ENCODE measurements around the gene ADIPOR2.

The ADIPOR2 gene, protein sequence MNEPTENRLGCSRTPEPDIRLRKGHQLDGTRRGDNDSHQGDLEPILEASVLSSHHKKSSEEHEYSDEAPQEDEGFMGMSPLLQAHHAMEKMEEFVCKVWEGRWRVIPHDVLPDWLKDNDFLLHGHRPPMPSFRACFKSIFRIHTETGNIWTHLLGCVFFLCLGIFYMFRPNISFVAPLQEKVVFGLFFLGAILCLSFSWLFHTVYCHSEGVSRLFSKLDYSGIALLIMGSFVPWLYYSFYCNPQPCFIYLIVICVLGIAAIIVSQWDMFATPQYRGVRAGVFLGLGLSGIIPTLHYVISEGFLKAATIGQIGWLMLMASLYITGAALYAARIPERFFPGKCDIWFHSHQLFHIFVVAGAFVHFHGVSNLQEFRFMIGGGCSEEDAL

DNA sequence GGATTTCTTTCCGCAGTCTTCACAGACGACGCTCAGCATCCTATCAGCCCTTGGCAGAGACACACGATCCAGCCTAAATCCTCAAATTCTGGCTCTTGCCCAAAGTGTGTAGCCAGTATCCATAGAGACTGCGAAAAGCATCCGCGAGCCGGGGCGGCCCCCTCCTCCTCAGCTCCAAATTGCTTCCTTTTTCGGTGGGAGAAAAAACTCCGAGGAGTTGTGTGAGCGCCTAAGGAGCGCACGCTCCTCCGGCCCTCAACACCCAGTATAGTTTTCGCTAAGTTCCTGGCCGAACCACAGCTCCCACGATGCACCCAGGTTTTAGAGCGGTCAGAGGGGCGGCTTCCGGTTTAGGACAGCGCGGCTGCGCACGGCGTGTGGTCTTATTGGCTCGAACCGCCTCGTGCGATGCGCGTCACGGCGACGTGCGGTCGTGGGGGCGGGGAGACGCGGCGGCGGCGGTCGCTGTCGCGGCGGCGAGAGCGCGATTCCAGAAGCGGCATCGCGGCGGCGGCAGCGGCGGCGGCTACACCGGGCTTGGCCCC lies at the start of gene ADIPOR2:
TSS of gene ADIPOR2 (plus strand) at position 493 of the 545 bp plus-strand sequence. CDS start 63,274 bp downstream, outside the sequence.
- peak in 55 of 56 donors; percentile 54 to 95 (median 88) for DNase-seq

- DNase-seq: no peak
These were observed 48.4 kb upstream of the ADIPOR2 start for GRCh38 chr12:1642513-1642912.

DNA sequence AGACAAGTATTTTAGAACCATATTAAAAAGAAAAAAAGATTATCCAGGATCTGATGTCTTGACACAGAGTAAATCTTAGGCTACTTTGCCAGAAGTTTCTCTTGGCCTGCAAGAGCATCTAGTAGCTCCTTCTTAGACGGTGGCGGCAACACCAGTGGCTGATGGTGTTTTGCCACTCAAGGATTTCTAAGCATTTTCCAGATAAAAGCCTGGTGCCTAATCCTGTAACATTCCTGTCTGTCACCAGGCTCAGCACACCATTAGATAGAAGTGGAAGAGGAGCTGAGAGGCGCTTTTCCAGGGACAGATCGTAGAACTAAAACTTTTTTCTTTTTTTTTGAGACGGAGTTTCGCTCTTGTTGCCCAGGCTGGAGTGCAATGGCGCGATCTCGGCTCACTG lies 47.8 kb upstream of the ADIPOR2 start:
- no peak for DNase-seq

- peak in 3 of 56 donors; percentile 15 to 55 (median 31) for DNase-seq
These were observed 46.9 kb upstream of the ADIPOR2 start for GRCh38 chr12:1643905-1644533.

DNA sequence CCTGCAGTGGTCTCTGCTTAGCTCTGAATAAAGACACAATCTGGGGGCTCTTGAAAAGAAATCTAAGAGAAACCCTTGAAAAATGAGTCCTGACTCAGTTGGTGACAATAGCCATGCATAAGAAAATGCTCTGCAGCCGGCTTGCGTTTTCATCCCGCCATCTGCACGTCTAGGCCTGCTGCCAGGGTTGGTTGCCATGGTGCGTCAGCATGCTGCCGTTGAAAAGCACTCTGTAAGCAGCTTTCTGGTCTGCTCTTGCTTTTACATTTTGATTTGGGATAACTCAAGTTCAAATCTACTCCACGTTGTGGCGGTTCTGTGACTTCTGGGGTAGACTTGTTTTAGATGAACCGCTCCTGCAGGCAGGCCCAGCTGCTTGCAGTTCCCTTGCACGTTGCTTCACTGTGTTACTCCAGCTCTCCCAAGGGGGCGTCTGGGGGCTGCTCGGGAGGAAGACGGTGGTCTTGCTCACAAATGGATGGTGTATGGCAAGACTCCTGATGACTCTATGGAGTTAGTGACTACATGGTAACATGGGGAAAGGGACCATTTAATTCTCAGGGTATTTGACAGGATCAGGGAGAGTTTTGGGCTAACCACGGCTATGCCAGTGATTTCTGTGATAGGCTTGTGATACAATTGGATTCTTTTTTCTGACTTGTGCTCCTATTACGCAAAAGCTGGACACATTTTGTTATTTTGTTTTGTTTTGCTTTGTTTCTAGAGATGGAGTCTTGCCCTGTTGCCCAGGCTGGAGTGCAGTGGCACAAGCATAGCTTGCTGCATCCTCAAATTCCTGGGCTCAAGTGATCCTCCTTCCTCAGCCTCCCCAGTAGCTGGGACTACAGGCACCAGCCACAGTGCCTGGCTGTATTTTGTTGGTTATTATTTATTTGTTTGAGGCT lies 46.1 kb upstream of the ADIPOR2 start:
- DNase-seq: peak in 53 of 56 donors; percentile 35 to 95 (median 81)

GRCh38 chr12:1645819-1646218 lies 45.1 kb upstream of the ADIPOR2 start:
- DNase-seq: no peak

- no peak for DNase-seq
These were observed 44.1 kb upstream of the ADIPOR2 start for GRCh38 chr12:1646569-1647284.

GRCh38 chr12:1647285-1647669 lies 43.6 kb upstream of the ADIPOR2 start:
- DNase-seq: no peak

- peak in 5 of 56 donors; percentile 27 to 69 (median 35) for DNase-seq
These were observed 40.5 kb upstream of the ADIPOR2 start for GRCh38 chr12:1650260-1650977.

- no peak for DNase-seq
These were observed 39.9 kb upstream of the ADIPOR2 start for GRCh38 chr12:1650978-1651361.

DNA sequence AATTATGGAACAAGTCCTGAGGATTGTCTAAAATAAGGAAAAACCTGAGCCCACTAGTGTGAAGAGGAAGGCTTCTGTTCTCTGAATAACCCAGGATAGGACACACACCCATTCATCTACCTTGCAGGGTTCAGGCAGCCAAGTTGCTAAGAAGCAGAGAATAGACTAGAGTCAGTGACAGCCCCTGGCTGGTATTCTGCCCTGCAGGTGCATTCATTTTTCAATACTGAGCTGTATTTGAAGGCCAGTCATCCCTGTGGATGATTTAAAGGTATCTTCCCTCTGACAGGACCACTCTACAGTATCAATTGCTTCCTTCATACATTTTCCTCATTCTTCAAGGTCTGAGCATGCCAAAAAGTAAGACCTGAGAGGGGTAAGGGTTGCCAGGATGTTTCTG lies 38.9 kb upstream of the ADIPOR2 start:
- no peak for DNase-seq

- no peak for DNase-seq
These were observed 35.6 kb upstream of the ADIPOR2 start for GRCh38 chr12:1655225-1655788.

GRCh38 chr12:1656902-1657301 lies 34.0 kb upstream of the ADIPOR2 start:
- peak in 3 of 56 donors; percentile 28 to 32 (median 32) for DNase-seq

GRCh38 chr12:1657688-1658087 lies 33.2 kb upstream of the ADIPOR2 start:
- no peak for DNase-seq

- DNase-seq: peak in 20 of 56 donors; percentile 19 to 76 (median 53)
These were observed 30.3 kb upstream of the ADIPOR2 start for GRCh38 chr12:1660304-1661187.

DNA sequence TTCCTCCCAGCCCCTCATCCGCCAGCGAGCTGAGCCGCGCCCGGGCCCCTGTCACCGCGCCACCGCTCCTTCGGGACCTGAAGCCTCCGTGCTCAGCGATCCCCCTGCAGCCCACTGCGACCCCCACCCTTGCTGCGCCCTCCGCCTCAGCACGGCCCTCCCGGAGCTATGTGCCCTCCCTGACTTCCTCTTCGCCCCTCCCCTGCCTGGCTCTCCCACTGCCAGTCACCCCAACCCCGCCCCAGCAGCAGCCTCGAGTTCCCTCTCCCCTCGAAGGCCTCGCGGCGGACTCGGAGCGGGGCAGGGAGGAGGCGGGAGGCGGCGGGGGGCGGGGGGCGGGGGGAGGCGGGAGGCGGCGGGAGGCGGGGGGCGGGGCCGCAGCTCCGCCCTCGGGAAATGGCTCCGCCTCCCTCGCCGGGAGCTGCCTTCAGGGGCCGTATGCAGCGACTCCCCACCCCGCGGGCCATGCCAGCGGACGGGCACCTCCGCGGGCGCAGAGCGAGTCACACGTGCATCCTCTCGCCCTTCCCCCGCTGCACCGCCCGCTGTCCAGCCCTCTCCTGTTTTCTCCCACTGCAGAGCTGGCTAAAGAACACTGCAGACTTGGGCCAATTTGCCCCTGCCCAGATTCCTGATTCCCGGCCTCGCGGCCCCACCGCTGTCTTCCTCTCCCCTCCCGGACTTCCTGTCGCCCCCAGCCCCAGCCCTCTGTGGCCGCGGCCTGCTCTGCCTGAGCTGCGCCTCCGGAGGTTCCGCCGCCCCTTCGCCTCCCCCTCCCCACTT lies 29.1 kb upstream of the ADIPOR2 start:
- DNase-seq: peak in 55 of 56 donors; percentile 70 to 99 (median 91)

DNA sequence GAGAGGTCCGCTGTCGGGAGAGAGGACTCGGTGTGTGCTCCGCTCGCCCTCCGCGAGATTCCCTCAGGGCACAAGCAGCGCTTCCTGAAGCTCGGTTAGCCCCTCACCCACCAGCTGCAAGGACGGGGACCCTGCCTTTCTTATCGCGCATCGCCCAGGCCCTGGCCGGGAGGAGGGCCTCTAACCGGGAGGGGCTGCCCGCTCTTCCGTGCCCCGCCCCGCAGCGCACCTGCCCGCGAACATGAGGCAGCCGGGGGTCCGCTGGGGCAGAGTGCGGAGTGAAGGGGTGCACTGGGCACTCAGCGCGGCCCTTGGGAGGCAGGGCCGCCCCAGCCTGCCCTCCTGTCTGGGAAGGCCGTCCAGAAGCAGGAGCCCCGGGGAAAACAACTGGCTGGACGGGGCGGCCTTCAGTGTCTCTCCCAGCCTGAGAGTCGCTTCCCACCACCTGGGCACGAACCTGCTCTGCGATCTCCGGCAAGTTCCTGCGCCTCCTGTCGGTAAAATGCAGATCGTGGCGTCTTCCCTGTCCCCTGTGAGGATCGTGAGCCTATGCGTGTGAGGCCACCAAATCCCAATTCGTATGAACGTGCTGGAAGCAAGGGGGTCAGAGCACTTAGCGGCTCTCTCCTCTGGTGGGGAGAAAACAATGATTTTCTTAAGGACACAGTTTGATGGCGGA lies 28.0 kb upstream of the ADIPOR2 start:
- DNase-seq: no peak
